ENCODE data around the gene CD93. TPM values are rescaled to one million over a fixed set of nuclear protein-coding genes. Genes with fewer than 3 reads are reported as not detected.

CD93 gene
- total RNA-seq, 6 experiments from 2014 or later = not detected

GRCh38 chr20:23035731-23036130 lies 50.4 kb downstream of the CD93 start:
- no peak overlapping the region for H3K4me3 Mint-ChIP-seq
- no peaks in the 10 kb centered on the region; the same call in 1 of the 2 replicates for H3K36me3 Mint-ChIP-seq (ENCODE audit: low read depth)
- no peaks in the 10 kb centered on the region for H3K4me1 Mint-ChIP-seq (ENCODE audit: low read depth)
- no peak overlapping the region for H3K27ac Mint-ChIP-seq
- peaks cover 26% of the 10 kb centered on the region for H3K27me3 Mint-ChIP-seq (ENCODE audit: insufficient read depth)
- peaks cover 3% of the 10 kb centered on the region; the same call in 1 of the 2 replicates for H3K9me3 Mint-ChIP-seq
- no peak for DNase-seq
- no peak for TF ChIP-seq CTCF (IDR thresholded peaks at IDR 0.05)

- H3K36me3 Mint-ChIP-seq (ENCODE audit: low read depth) = no peaks in the 10 kb centered on the region; the same call in 1 of the 2 replicates
- no peak within 1 kb of the TSS for H3K27ac Mint-ChIP-seq
- H3K4me1 Mint-ChIP-seq (ENCODE audit: low read depth) = no peaks in the 10 kb centered on the region
- H3K27me3 Mint-ChIP-seq (ENCODE audit: insufficient read depth) = peaks cover 27% of the 10 kb centered on the region
- no peak for TF ChIP-seq CTCF (IDR thresholded peaks at IDR 0.05)
- no peak for DNase-seq
- peaks cover 3% of the 10 kb centered on the region; the same call in 1 of the 2 replicates for H3K9me3 Mint-ChIP-seq
- no peak within 1 kb of the TSS for H3K4me3 Mint-ChIP-seq
These were observed 51.1 kb downstream of the CD93 start, which contains the start of gene SSTR4 for GRCh38 chr20:23034721-23035671. Gene SSTR4, plus strand, starts transcription at chr20:23035312. Its CDS starts 172 bp downstream, at chr20:23035484.

DNA sequence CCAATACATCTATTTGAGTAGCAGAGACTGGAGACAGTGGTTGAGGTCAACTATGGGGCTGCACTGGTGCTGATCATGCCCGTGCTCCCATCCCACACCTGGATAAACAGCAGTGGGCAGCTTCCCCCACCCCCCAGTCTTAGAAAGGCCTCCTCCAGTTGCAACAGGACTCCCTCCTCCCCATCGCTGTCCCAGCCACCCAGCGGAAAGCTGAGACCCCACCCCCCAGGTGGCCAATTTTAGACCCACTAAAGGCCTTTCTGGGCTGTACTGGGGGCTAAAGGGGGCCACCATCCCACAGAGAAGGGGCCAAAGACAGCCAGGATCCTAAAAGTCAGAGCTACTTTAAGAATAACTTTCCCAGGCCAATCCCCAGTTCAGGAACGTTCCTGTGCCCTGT lies 52.2 kb downstream of the CD93 start:
- Mint-ChIP-seq H3K9me3 (peaks cover 3% of the 10 kb centered on the region; the same call in 1 of the 2 replicates), H3K27ac (no peak overlapping the region), H3K4me1 (ENCODE audit: low read depth) (no peaks in the 10 kb centered on the region), H3K27me3 (ENCODE audit: insufficient read depth) (peaks cover 20% of the 10 kb centered on the region), H3K36me3 (ENCODE audit: low read depth) (no peaks in the 10 kb centered on the region; the same call in 1 of the 2 replicates), H3K4me3 (no peak overlapping the region)
- no peak for TF ChIP-seq CTCF (IDR thresholded peaks at IDR 0.05)
- DNase-seq = no peak

DNA sequence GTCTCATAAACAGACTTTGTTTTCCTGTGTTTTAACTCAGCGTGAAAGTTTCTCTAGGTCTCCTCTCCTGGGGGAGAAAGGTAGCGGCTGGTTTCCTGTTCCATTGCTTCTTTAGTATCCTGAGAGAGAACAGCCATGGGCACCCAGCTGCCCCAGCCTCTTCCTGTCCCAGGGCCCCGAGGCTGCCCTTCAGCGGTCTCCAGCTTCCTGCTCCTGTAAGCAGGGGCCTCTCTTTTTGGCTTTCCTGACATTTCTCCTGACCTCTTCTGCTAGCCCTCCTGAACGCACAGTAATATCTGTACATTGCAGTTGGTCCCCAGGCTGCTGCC lies 53.4 kb downstream of the CD93 start:
- peaks cover 3% of the 10 kb centered on the region; the same call in 1 of the 2 replicates for H3K9me3 Mint-ChIP-seq
- no peak for DNase-seq
- no peaks in the 10 kb centered on the region for H3K4me1 Mint-ChIP-seq (ENCODE audit: low read depth)
- no peak for TF ChIP-seq CTCF (IDR thresholded peaks at IDR 0.05)
- no peak overlapping the region for H3K4me3 Mint-ChIP-seq
- no peak overlapping the region for H3K27ac Mint-ChIP-seq
- H3K27me3 Mint-ChIP-seq (ENCODE audit: insufficient read depth) = peaks cover 16% of the 10 kb centered on the region
- H3K36me3 Mint-ChIP-seq (ENCODE audit: low read depth) = no peaks in the 10 kb centered on the region; the same call in 1 of the 2 replicates

GRCh38 chr20:23032056-23032749 lies 53.9 kb downstream of the CD93 start:
- H3K9me3 Mint-ChIP-seq = peaks cover 3% of the 10 kb centered on the region; the same call in 1 of the 2 replicates
- no peaks in the 10 kb centered on the region; the same call in 1 of the 2 replicates for H3K36me3 Mint-ChIP-seq (ENCODE audit: low read depth)
- no peak overlapping the region for H3K27ac Mint-ChIP-seq
- TF ChIP-seq CTCF (IDR thresholded peaks at IDR 0.05) = no peak
- peaks cover 13% of the 10 kb centered on the region for H3K27me3 Mint-ChIP-seq (ENCODE audit: insufficient read depth)
- no peak overlapping the region for H3K4me3 Mint-ChIP-seq
- no peak for DNase-seq
- no peaks in the 10 kb centered on the region for H3K4me1 Mint-ChIP-seq (ENCODE audit: low read depth)

Data from HFFc6 (cell line).